SK-N-MC (cell line): ENCODE measurements around the gene CCDC142.

Source experiments
- EZH2 ChIP-seq: fragments of 200-600 bp; sonication (generic); IDR thresholded peaks from one replicate; pipeline ENCODE4 v1.6.1; 2017; ENCODE audit warnings: antibody characterized with exemption
- FOXP2 ChIP-seq: optimal IDR thresholded peaks from 2 replicates; pipeline ENCODE3; 2011; ENCODE audit warnings: mild to moderate bottlenecking, moderate library complexity; ENCODE audit not compliant: insufficient read depth; ENCODE audit errors: extremely low read length, control extremely low read depth
- POLR2AphosphoS5 ChIP-seq: IDR thresholded peaks from 2 replicates; pipeline ENCODE4 v1.6.1; 2012; ENCODE audit warnings: mild to moderate bottlenecking, low read depth, low read length, borderline replicate concordance

- TF ChIP-seq POLR2AphosphoS5 (no peak), EZH2 (no peak), FOXP2 (no peak)
Measured at GRCh38 chr2:74472945-74473258, 9.9 kb downstream of the CCDC142 start.
